ENCODE results near the gene ILDR2. TPM values are rescaled to one million over a fixed set of nuclear protein-coding genes. Genes with fewer than 3 reads are reported as not detected.

ILDR2 gene
- total and polyA plus RNA-seq, 9 of the 15 experiments (the other 6 are each of a cell fraction or from before 2014, with no cell fraction given): 0.03 to 0.31 (median 0.18) TPM; not detected in 2

DNA sequence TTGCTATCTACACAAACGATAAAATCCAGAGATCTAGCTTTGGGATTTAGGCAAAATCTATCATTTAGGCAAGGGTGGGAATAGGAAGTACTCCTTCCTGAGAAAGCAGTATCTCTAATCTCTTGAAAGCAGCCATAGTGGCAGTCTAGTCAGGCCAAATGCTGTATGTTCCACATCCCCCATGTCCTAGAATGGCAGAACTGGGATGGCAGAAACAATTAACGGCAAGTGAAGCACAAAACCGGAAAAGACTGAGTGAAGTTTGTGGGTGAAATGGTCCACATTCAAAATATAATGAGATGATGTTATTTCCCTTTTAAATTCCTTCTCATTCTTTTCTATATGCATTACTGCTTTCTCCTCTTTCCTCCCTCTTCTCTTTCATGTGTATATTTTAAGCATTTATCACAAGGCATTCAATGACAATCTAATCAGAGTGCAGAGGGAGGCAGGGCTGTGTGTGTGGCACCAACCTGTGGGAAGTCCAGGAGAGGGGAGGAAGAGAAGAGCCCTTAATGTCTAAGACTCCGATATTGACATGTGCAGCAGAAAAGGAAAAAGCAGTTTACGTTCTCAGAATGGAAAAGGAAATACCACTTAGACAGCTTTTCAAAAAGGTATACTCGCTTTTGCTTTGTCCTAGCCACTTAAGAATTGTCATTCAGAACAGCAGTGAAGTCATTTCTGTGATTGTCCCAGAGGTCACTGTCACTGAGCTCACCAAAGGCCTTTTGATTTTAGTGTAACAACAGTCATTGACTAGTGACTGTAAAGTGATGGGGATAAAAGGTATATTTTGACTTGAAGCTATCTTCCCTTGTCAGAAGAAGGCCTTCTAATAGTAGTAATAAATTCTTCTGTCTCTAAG lies 57.0 kb downstream of the ILDR2 start:
- Histone ChIP-seq H3K27me3 (ENCODE audit: control insufficient read depth in 2 of 2, insufficient read depth in 2 of 2, low read length in 2 of 2) (peaks cover 37 to 53% of the 10 kb centered on the region in 2 experiments), H3K4me3 (no peak overlapping the region), H3K9me1 (ENCODE audit: control insufficient read depth, insufficient read depth, low read length) (no peaks in the 10 kb centered on the region), H3K79me2 (ENCODE audit: control insufficient read depth, insufficient read depth, low read length) (no peaks in the 10 kb centered on the region), H4K20me1 (replicated peaks; ENCODE audit: control insufficient read depth, insufficient read depth, low read length) (no peaks in the 10 kb centered on the region), H3K4me1 (replicated peaks in 1 of 2; ENCODE audit: control insufficient read depth in 2 of 2, insufficient read depth in 2 of 2, low read length in 2 of 2) (peaks cover 0 to 11% of the 10 kb centered on the region in 2 experiments; a peak in 1 of 5 replicates), H2AFZ (ENCODE audit: low read depth, low read length) (no peak overlapping the region), H3K27ac (ENCODE audit: extremely low read depth, low read depth, low read length) (no peak overlapping the region), H3K9ac (ENCODE audit: insufficient read depth in 1 of 2, low read depth in 2 of 2, low read length in 2 of 2) (no peak overlapping the region), H3K36me3 (ENCODE audit: control insufficient read depth, insufficient read depth, low read length) (no peaks in the 10 kb centered on the region), H3K4me2 (ENCODE audit: insufficient read depth, low read length) (no peak overlapping the region), H3K9me3 (replicated peaks; ENCODE audit: control insufficient read depth, insufficient read depth, low read depth, low read length) (no peaks in the 10 kb centered on the region)
- WGBS (ENCODE audit: insufficient coverage, low coverage, missing lambda C conversion rate): 0% methylated on average over 6 of the region's 6 CpGs
- no TSS peak for BruUV-seq (replicated peaks)
- in situ Hi-C loops (cut with MboI) (loop anchor here (5.0 kb wide), 1 partner anchor 139 kb away; no protein-coding TSS in a partner anchor), intact Hi-C loops (cut with micrococcal nuclease) (no loop called here)
- ChIA-PET POLR2A (interaction anchor here (1.0 to 1.5 kb wide), 2 partner anchors 16 to 43 kb away, joined by 5 read pairs; partner anchors contain the start of gene TADA1), CTCF (ENCODE audit: low intra/inter-chr PET ratio) (no interaction called here)
- no peak for FAIRE-seq
- DNase-seq (ENCODE audit: extremely low read depth in 1 of 4, low spot score in 3 of 4): no peak
- ATAC-seq: no peak
- TF ChIP-seq ZNF3 (CRISPR knock-in tag; IDR thresholded peaks at IDR 0.05) (no peak), RBM25 (IDR thresholded peaks at IDR 0.05; ENCODE audit: low read depth, low read length, severe bottlenecking) (no peak), HDAC6 (IDR thresholded peaks at IDR 0.05; ENCODE audit: low read depth, low read length) (no peak), ZNF146 (CRISPR knock-in tag; IDR thresholded peaks at IDR 0.05; ENCODE audit: unreplicated experiment) (no peak), ZNF436 (CRISPR knock-in tag; IDR thresholded peaks at IDR 0.05) (no peak), ZNF197 (CRISPR knock-in tag; IDR thresholded peaks at IDR 0.05; ENCODE audit: low read depth) (no peak), BHLHE40 (IDR thresholded peaks at IDR 0.05; ENCODE audit: low read length) (no peak), SREBF2 (CRISPR knock-in tag; IDR thresholded peaks at IDR 0.05) (no peak)
- TF ChIP-seq, protein P1, sequence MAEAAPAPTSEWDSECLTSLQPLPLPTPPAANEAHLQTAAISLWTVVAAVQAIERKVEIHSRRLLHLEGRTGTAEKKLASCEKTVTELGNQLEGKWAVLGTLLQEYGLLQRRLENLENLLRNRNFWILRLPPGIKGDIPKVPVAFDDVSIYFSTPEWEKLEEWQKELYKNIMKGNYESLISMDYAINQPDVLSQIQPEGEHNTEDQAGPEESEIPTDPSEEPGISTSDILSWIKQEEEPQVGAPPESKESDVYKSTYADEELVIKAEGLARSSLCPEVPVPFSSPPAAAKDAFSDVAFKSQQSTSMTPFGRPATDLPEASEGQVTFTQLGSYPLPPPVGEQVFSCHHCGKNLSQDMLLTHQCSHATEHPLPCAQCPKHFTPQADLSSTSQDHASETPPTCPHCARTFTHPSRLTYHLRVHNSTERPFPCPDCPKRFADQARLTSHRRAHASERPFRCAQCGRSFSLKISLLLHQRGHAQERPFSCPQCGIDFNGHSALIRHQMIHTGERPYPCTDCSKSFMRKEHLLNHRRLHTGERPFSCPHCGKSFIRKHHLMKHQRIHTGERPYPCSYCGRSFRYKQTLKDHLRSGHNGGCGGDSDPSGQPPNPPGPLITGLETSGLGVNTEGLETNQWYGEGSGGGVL (CRISPR knock-in tag; IDR thresholded peaks at IDR 0.05): no peak
- TF ChIP-seq, protein P2, sequence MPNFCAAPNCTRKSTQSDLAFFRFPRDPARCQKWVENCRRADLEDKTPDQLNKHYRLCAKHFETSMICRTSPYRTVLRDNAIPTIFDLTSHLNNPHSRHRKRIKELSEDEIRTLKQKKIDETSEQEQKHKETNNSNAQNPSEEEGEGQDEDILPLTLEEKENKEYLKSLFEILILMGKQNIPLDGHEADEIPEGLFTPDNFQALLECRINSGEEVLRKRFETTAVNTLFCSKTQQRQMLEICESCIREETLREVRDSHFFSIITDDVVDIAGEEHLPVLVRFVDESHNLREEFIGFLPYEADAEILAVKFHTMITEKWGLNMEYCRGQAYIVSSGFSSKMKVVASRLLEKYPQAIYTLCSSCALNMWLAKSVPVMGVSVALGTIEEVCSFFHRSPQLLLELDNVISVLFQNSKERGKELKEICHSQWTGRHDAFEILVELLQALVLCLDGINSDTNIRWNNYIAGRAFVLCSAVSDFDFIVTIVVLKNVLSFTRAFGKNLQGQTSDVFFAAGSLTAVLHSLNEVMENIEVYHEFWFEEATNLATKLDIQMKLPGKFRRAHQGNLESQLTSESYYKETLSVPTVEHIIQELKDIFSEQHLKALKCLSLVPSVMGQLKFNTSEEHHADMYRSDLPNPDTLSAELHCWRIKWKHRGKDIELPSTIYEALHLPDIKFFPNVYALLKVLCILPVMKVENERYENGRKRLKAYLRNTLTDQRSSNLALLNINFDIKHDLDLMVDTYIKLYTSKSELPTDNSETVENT (CRISPR knock-in tag; IDR thresholded peaks at IDR 0.05): no peak
- TF ChIP-seq, protein P3, sequence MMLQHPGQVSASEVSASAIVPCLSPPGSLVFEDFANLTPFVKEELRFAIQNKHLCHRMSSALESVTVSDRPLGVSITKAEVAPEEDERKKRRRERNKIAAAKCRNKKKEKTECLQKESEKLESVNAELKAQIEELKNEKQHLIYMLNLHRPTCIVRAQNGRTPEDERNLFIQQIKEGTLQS (IDR thresholded peaks at IDR 0.05): no peak
- TF ChIP-seq, protein P3 (CRISPR knock-in tag; conservative IDR thresholded peaks at IDR 0.05): no peak
- TF ChIP-seq, protein P4, sequence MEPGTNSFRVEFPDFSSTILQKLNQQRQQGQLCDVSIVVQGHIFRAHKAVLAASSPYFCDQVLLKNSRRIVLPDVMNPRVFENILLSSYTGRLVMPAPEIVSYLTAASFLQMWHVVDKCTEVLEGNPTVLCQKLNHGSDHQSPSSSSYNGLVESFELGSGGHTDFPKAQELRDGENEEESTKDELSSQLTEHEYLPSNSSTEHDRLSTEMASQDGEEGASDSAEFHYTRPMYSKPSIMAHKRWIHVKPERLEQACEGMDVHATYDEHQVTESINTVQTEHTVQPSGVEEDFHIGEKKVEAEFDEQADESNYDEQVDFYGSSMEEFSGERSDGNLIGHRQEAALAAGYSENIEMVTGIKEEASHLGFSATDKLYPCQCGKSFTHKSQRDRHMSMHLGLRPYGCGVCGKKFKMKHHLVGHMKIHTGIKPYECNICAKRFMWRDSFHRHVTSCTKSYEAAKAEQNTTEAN (CRISPR knock-in tag; IDR thresholded peaks at IDR 0.05): no peak

All from K562 (cell line).